ENCODE data around the gene LSAMP. TPM values are rescaled to one million over a fixed set of nuclear protein-coding genes. Genes with fewer than 3 reads are reported as not detected.

Gene LSAMP
- total RNA-seq, 1 donor from 2014 or later = 3.9 TPM

DNA sequence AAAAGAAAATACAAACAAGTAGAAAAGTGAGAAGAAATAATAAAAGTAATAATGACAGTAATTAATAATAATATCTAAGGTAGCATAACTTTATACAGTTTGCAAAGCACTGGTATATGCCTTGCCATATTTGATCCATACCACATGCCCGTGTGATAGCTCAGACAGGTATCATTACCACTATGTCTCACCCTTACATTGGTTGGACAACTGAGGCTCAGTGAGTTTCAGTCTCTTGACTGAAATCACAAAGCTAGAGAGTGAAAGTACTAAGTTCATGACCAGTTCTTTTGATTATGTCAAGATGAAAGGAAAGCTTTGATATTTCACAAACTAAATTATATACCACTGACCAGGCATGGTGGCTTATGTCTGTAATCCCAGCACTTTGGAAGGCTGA is 413.1 kb downstream of the LSAMP start:
- no peaks in the 10 kb centered on the region for H3K36me3 ChIP-seq
- no peak for TF ChIP-seq POLR2AphosphoS5 (IDR thresholded peaks at IDR 0.05; ENCODE audit: insufficient read depth in 1 of 2, low read depth in 1 of 2)
- TF ChIP-seq POLR2A (IDR thresholded peaks at IDR 0.05) = no peak
- no peak for TF ChIP-seq CTCF (IDR thresholded peaks at IDR 0.05)
- intact Hi-C loops (cut with DNase I) = no loop called here
- no peak for DNase-seq (ENCODE audit: extremely low spot score in 2 of 2)
- H3K27ac ChIP-seq = no peak overlapping the region
- H3K27me3 ChIP-seq = no peaks in the 10 kb centered on the region
- no peaks in the 10 kb centered on the region for H3K9me3 ChIP-seq
- H3K4me1 ChIP-seq = no peaks in the 10 kb centered on the region
- H3K4me3 ChIP-seq = no peak overlapping the region

DNA sequence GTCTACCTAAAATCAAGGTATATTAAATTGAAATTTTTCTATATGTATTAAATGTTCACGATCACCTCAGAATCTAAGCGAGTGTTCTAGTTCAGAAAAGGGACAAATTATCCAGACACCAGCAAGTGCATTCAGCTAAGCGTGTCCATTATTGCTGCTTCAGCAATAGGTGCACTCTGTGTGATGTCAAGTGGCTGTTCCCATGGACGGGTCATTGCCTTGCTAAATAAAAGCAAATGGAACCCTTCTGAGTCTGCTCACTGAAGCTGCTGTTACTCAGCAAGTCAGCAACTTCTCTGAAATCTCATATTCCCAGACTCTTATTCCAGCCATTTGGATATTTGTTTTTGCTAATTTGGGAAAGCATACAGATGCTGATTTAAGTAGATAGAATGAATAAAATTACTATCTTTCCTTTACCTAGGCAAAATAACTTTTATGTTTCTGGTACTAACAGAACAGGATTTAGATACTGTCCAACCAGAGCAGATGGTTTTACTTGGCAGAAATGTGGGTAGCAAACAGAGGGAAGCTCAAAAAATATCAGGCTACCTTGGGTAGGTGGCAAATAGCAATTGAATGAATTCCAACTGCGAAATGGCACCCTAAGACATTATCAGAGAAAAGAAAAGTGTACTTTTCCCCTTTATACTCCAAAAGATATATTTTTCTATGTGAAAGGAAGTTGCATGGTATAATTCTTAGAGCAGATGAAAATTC is 415.0 kb downstream of the LSAMP start:
- H3K4me3 ChIP-seq = no peak overlapping the region

GRCh38 chr3:116029266-116029665 is 416.0 kb downstream of the LSAMP start:
- no peak overlapping the region for H3K27ac ChIP-seq
- no peaks in the 10 kb centered on the region for H3K27me3 ChIP-seq
- no peaks in the 10 kb centered on the region for H3K4me1 ChIP-seq
- no peak overlapping the region for H3K4me3 ChIP-seq
- H3K36me3 ChIP-seq = no peaks in the 10 kb centered on the region
- no peak for TF ChIP-seq POLR2A (IDR thresholded peaks at IDR 0.05)
- intact Hi-C loops (cut with DNase I) = no loop called here
- DNase-seq (ENCODE audit: extremely low spot score in 2 of 2) = no peak
- no peaks in the 10 kb centered on the region for H3K9me3 ChIP-seq

More for the DNA sequence above, 415.0 kb downstream of the LSAMP start:
- Histone ChIP-seq H3K27ac (no peak overlapping the region), H3K36me3 (no peaks in the 10 kb centered on the region), H3K27me3 (no peaks in the 10 kb centered on the region), H3K4me1 (no peaks in the 10 kb centered on the region), H3K9me3 (no peaks in the 10 kb centered on the region)
- intact Hi-C loops (cut with DNase I) = no loop called here
- TF ChIP-seq POLR2A (IDR thresholded peaks at IDR 0.05) = no peak
- no peak for TF ChIP-seq CTCF (IDR thresholded peaks at IDR 0.05)
- no peak for TF ChIP-seq POLR2AphosphoS5 (IDR thresholded peaks at IDR 0.05; ENCODE audit: insufficient read depth in 1 of 2, low read depth in 1 of 2)
- no peak for DNase-seq (ENCODE audit: extremely low spot score in 2 of 2)

GRCh38 chr3:116028157-116028556 is 417.1 kb downstream of the LSAMP start:
- no peaks in the 10 kb centered on the region for H3K36me3 ChIP-seq
- intact Hi-C loops (cut with DNase I) = no loop called here
- TF ChIP-seq POLR2AphosphoS5 (IDR thresholded peaks at IDR 0.05; ENCODE audit: insufficient read depth in 1 of 2, low read depth in 1 of 2) = no peak
- no peak for TF ChIP-seq CTCF (IDR thresholded peaks at IDR 0.05)
- TF ChIP-seq POLR2A (IDR thresholded peaks at IDR 0.05) = no peak
- H3K9me3 ChIP-seq = no peaks in the 10 kb centered on the region
- no peak overlapping the region for H3K27ac ChIP-seq
- DNase-seq (ENCODE audit: extremely low spot score in 2 of 2) = no peak
- H3K4me1 ChIP-seq = no peaks in the 10 kb centered on the region
- no peak overlapping the region for H3K4me3 ChIP-seq
- H3K27me3 ChIP-seq = no peaks in the 10 kb centered on the region

DNA sequence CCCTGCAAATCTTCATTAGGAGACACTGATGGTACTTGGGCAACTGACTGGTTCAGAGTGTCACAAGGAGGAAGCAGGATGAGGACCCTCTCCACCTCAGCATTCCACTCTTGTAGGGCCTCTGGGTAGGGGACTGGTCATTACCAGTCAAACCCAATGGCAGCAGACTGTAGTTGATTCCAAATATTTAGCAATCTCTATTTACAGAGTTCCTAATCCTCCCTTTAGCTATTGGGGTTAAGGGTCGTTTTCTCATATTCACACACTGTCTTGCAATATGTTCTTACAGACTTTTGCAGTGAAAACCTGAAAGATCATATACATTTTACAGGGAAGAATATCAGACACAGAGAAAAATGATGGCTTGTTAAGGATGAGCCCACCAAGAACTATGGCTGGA is 424.3 kb downstream of the LSAMP start:
- Histone ChIP-seq H3K4me3 (no peak overlapping the region), H3K4me1 (no peaks in the 10 kb centered on the region), H3K36me3 (no peaks in the 10 kb centered on the region), H3K9me3 (no peaks in the 10 kb centered on the region), H3K27me3 (no peaks in the 10 kb centered on the region), H3K27ac (no peak overlapping the region)
- TF ChIP-seq POLR2A (IDR thresholded peaks at IDR 0.05) = no peak
- no peak for TF ChIP-seq POLR2AphosphoS5 (IDR thresholded peaks at IDR 0.05; ENCODE audit: insufficient read depth in 1 of 2, low read depth in 1 of 2)
- no peak for TF ChIP-seq CTCF (IDR thresholded peaks at IDR 0.05)
- no peak for DNase-seq (ENCODE audit: extremely low spot score in 2 of 2)
- intact Hi-C loops (cut with DNase I) = no loop called here
